SKM-1 (cell line): ENCODE results near the gene ACKR3.

ENCODE experiments used
- DNase-seq: peaks from one replicate; lab custom pipeline; 2025; ENCODE audit not compliant: unreplicated experiment; lab: John Stamatoyannopoulos, UW

Gene ACKR3

GRCh38 chr2:236607471-236608187 is 38.0 kb downstream of the ACKR3 start:
- peak; percentile 47 for DNase-seq

- DNase-seq: no peak
Observed at GRCh38 chr2:236608188-236608525, 38.5 kb downstream of the ACKR3 start.

- DNase-seq: no peak
Observed at GRCh38 chr2:236608710-236609109, 39.1 kb downstream of the ACKR3 start.

GRCh38 chr2:236610991-236611821 is 41.6 kb downstream of the ACKR3 start:
- no peak for DNase-seq

GRCh38 chr2:236612737-236613136 is 43.1 kb downstream of the ACKR3 start:
- DNase-seq: no peak

GRCh38 chr2:236613612-236614011 is 44.0 kb downstream of the ACKR3 start:
- no peak for DNase-seq

DNA sequence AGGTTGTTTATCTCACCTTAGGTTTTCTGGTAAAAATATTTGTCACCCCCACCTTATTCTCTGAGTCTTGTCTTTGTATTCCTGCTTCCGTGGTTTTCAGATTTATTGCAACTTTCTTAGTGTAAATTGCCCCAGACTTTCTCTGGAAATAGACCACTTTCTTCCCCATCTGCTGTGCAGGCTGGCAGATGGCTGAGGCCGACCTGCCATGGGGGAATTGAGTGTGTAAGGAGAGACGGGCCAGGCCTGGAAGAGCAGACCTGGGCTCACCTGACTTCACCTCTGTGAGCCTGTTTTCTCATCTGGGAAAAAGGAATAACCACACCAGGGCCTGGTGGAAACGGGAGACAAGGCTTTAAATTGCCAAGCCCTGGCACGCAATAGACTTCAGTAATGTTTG is 44.9 kb downstream of the ACKR3 start:
- DNase-seq: no peak

DNA sequence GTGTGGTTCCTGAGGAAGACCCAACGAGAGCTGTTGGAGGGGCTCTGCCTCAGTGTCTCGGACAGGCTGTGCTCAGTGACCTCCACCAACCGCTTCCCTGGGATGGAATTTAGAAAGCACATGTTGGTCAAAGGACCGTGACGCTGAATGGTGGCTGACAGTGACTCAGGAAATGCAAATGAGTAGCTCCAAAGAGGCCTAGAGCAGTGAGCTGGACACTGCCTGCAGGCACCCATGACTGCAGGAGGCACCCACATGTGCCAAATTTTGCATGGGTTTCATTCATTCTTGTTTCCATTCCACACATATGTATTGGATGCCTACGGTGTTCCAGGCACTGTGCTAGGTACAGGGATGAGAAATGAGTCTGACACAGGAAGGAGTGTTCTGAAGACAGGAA is 46.4 kb downstream of the ACKR3 start:
- no peak for DNase-seq

GRCh38 chr2:236616624-236617023 is 47.0 kb downstream of the ACKR3 start:
- DNase-seq: no peak

DNA sequence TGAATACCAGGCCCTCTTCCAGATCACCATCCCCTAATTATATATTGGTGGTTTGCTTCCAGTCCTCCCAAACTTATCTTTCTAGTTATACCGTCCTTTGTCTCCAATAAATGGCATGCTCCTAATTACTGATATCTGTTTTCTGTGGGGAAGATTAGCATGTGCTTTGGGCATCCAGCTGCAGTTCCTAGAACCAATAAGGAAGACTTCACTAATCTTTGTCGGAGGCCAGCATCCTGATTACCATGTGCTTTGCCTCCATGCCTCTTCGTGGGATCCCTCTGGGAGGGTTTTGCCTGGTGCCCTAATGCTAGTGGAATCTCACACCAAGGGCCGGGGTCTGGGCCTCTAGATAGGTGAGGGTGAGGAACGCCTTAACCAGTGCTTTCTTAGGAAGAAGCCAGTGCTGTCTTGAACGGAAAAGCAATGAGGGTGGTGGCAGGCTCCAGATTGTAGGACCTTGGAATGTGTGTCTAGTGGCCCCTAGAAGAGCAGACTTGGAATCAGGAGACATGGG is 47.7 kb downstream of the ACKR3 start:
- no peak for DNase-seq

- no peak for DNase-seq
Observed at GRCh38 chr2:236617796-236618195, 48.2 kb downstream of the ACKR3 start.

DNA sequence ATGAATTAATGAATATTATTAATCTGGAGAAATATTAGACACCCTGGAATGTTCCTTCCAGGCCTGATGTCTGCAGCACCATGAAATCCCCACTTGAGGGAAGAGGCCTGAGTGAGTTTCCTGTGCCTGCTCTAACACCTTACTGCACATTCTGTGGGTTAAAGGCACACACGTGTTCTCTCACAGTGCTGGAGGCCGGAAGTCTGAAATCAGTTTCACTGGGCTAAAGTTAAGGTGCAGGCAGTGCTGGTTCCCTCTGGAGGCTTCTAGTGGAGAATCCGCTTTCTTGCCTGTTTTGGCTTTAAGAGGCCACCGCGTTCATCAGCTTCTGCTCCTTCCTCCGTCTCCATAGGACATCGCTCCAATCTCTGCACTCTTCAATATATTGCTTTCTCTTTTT is 48.7 kb downstream of the ACKR3 start:
- DNase-seq: no peak

DNA sequence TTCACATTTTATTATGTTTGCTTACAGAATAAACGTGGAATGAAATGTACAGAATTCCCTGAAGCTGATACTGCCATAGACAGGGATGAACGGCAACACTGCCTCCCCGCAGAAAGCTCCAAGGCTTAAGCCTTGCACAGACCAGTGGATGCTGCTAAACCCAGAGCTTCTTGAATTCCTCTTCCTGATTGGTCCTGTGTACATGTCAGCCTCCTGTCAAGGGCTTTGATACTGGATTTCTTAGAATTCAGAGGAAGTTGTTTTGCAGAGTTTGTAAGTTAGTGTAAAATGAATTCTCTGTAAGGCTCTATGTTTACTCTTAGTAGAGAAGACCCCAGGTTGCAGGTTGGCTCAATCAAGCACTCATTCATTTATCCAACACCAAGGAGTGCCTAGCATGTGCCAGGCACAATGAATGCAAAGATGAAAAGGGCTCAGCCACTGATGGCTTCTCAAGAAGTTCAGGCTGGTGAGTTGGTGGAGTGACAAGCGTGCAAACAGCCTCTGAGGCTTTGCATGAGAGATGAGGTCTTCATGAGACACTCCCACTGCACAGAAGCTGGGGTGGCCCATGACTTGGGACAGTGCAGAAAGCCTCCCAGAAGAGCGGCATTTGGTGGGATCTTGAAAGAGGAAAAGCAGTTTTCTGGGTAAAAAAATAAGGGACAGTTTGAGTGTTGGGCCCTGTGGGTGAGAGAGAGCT is 50.4 kb downstream of the ACKR3 start:
- no peak for DNase-seq

- DNase-seq: no peak
Observed at GRCh38 chr2:236621786-236622185, 52.2 kb downstream of the ACKR3 start.

GRCh38 chr2:236622201-236622600 is 52.6 kb downstream of the ACKR3 start:
- DNase-seq: no peak

- DNase-seq: no peak
Observed at GRCh38 chr2:236622660-236623059, 53.0 kb downstream of the ACKR3 start.

DNA sequence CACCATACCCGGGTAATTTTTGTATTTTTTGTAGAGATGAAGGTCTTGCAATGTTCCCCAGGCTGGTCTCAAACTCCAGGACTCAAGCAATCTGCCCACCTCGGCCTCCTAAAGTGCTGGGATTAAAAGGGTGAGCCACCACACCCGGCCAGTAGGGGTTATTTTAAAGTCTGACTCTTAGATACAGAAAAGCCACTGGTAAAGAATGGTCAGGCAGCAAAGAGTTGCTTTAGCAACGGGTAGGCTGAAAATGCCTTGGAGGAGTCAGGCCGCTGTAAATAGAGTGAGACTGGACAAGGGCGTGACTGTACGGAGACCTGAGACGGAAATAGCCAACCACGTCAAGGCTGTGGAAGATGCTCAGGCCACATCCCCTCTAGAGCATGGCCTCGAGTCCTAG is 54.2 kb downstream of the ACKR3 start:
- no peak for DNase-seq

- DNase-seq: no peak
Observed at GRCh38 chr2:236625156-236625690, 55.6 kb downstream of the ACKR3 start.

DNA sequence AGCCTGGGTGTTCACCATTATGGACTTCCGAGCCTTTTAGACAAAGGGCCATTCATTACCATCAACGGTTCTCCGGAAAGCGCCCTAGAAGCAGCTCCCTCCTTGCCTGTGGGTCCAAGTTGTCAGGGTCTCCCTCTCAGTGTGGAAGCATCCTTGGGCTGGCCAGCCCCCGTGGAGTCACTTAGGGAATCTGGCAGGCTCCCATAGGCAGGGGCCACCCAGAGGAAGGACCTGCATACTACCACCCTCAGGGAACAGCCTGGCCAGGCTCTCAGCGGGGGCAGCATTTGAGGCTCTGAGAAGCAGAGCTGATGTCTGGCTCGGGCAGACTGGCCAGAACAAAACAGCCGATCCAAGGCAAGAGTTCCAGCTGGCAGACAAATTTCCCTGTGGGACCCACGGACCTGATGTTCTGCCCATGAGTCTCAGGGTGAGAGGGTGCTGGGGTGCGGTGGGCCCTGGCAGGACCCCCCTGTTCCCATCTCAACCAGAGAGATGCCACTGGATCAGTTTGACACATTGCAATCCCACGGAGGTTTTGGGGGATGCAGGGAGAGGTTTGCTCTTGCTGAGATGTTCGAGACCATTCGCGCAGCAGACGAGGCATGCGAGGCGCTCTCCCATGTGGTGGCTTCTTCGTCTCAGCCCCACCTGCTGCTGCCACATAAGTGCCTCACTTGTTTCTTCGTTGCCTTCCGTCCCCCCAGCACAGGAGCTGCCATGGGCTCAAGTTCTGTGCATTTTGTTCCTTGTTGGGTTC is 56.9 kb downstream of the ACKR3 start:
- DNase-seq: no peak

GRCh38 chr2:236627193-236627592 is 57.6 kb downstream of the ACKR3 start:
- no peak for DNase-seq

- no peak for DNase-seq
Observed at GRCh38 chr2:236627841-236628240, 58.2 kb downstream of the ACKR3 start.
